ENCODE results near the gene SIAH3. TPM values are rescaled to one million over a fixed set of nuclear protein-coding genes. Genes with fewer than 3 reads are reported as not detected.
A peak's percentile ranks its signal among the peaks of the same experiment; 100 is the strongest.
"Not testable (repeated sequence)": the region's sequence is repeated elsewhere in the genome, so short reads cannot be mapped to it uniquely, and the experiment has no call there.

SIAH3 gene
- polyA plus RNA-seq, 1 experiment: not detected

DNA sequence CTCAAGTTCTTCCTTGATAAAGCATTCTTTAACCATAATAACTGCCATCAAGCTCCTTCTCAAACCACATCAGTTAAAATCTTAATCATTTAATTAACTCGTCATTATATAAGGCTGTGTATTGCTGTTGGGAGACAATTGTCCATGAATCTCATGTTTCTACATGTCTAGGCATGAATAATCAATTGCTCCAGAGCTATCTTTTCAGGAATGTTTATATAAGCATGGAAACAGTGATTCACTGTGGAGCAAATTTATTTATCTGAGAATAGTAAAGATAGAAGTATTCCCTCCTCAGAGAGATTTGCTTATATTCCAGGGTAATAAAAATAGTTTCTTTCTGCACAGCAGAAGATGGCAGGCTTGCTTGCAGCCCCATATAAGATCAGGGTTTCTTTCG, 78.3 kb downstream of the SIAH3 start:
- TF ChIP-seq, protein P1, sequence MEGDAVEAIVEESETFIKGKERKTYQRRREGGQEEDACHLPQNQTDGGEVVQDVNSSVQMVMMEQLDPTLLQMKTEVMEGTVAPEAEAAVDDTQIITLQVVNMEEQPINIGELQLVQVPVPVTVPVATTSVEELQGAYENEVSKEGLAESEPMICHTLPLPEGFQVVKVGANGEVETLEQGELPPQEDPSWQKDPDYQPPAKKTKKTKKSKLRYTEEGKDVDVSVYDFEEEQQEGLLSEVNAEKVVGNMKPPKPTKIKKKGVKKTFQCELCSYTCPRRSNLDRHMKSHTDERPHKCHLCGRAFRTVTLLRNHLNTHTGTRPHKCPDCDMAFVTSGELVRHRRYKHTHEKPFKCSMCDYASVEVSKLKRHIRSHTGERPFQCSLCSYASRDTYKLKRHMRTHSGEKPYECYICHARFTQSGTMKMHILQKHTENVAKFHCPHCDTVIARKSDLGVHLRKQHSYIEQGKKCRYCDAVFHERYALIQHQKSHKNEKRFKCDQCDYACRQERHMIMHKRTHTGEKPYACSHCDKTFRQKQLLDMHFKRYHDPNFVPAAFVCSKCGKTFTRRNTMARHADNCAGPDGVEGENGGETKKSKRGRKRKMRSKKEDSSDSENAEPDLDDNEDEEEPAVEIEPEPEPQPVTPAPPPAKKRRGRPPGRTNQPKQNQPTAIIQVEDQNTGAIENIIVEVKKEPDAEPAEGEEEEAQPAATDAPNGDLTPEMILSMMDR (IDR thresholded peaks at IDR 0.05; ENCODE audit: insufficient read depth, low read depth, low read length): no peak
- POLR2A ChIA-PET: no interaction called here
- CTCF ChIA-PET: no interaction called here
- peak; percentile 1 for DNase-seq (ENCODE audit: low read depth)
- no peaks in the 10 kb centered on the region for H3K36me3 ChIP-seq (ENCODE audit: control insufficient read depth, insufficient read depth, low read length)
- no peaks in the 10 kb centered on the region for H3K27me3 ChIP-seq (ENCODE audit: control insufficient read depth, insufficient read depth, low read length)
- no peak overlapping the region for H3K4me3 ChIP-seq (ENCODE audit: low read depth, low read length)

DNA sequence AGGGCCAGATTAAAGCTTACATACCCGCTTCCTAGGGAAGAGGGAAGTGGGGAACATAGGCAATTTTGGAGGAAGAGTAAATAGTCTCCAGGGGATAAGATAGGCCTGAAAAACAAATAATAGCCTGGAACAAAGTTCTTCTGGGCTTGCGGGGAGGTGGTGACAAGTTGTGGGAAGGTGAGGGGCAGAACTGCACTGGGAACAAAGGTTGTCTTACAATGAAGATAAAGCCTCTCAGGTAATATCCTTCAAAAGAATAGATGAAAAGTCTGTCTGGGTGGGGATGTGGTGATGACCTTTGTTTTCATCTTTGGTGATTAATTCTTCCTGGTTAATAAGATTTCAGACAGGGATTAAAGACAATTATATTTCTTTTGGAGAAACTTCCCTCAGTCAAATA, 80.7 kb downstream of the SIAH3 start:
- ChIA-PET CTCF (interaction anchor here (0.6 kb wide), 1 partner anchor 148 kb away, joined by 5 read pairs; no protein-coding TSS in a partner anchor), POLR2A (no interaction called here)
- DNase-seq (ENCODE audit: low read depth): no peak
- TF ChIP-seq, protein P1 (IDR thresholded peaks at IDR 0.05; ENCODE audit: insufficient read depth, low read depth, low read length): no peak
- H3K36me3 ChIP-seq (ENCODE audit: control insufficient read depth, insufficient read depth, low read length): no peaks in the 10 kb centered on the region
- no peak overlapping the region for H3K4me3 ChIP-seq (ENCODE audit: low read depth, low read length)
- no peaks in the 10 kb centered on the region for H3K27me3 ChIP-seq (ENCODE audit: control insufficient read depth, insufficient read depth, low read length)

DNA sequence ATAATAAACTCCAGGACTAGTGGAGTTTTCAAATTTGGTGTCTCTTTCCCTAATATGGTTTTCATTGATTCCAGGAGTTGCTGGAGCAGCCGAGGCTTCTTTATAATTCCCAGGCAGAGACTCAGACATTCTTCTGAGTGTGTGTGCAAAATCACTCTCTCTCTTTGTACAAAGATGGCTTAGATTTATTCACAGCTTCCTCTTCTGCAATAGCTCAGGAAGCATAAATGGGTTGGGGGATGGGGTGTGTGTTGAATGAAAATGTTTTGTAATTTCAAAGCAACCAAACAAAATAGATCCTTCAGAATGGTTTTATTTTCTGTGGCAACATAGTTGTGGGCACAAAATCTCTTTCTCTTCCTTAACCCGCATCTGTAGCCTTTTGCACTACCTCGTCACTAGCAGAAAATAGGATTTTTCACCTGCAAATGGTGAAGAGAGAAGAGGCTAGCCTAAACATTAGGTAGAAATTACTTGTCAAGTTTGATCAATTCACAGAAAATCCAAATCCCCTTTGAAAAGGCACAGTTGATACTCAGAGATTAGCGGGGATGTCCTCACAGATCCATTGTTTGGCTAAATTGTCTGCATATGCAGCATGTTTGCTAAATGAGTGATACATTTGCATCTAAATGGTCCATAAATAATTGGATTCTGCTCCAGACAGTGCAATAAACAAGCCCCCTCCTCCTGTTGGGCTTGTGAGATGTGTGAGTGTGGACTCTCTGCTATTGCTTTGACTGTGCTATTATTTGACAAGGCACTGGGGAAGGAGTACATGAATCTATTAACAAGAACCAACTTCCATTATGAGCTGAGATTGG, 82.7 kb downstream of the SIAH3 start:
- ChIA-PET POLR2A (no interaction called here), CTCF (no interaction called here)
- DNase-seq (ENCODE audit: low read depth): no peak
- Histone ChIP-seq H3K4me3 (ENCODE audit: low read depth, low read length) (no peak overlapping the region), H3K36me3 (ENCODE audit: control insufficient read depth, insufficient read depth, low read length) (no peaks in the 10 kb centered on the region), H3K27me3 (ENCODE audit: control insufficient read depth, insufficient read depth, low read length) (no peaks in the 10 kb centered on the region)
- TF ChIP-seq, protein P1 (IDR thresholded peaks at IDR 0.05; ENCODE audit: insufficient read depth, low read depth, low read length): no peak

DNA sequence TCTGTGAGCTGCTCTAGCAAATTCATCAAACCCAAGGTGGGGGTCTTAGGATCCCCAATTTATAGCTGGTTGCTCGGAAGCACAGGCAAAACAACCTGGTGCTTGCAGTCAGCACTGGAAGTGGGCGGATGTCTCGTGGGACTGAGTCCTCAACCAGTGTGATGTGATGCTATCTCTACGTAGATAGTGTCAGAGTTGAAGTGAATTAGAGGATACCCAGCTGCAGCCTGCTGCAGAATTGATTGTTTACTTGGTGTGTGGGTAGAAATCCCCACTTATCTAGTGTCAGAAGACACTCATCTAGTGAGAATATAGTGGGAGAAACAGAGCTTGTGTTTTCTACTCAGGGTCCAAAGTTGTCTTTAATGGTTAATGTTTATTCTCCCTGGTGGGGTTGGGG, 86.1 kb downstream of the SIAH3 start:
- CTCF ChIA-PET: interaction anchor here (1.0 kb wide), 1 partner anchor 9 kb away, joined by 3 read pairs; no protein-coding TSS in a partner anchor
- POLR2A ChIA-PET: no interaction called here

DNA sequence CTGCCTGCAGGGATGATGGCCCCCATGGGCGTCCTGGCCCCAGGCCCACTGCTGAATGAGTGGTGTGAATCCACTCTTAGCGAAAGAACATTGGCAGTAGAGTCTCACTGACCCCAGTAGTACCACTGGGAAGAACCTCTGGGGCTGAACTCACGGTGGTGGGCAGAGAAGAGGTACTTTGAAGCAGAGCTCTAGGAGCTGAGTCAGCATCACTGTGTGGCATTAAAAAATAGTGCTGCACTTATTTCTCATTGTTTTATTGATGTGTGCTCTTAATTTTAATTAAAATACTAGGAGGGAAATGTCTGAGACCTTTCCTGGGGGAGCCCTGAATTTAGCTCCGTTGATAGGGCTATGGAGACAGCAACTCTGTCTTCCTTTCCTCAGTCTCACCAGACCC, 88.1 kb downstream of the SIAH3 start:
- CTCF ChIA-PET: interaction anchor here (0.8 to 1.2 kb wide), 3 partner anchors 16 to 79 kb away, joined by 3 read pairs; no protein-coding TSS in a partner anchor
- Histone ChIP-seq H3K36me3 (ENCODE audit: control insufficient read depth, insufficient read depth, low read length) (no peaks in the 10 kb centered on the region), H3K4me3 (ENCODE audit: low read depth, low read length) (no peak overlapping the region), H3K27me3 (ENCODE audit: control insufficient read depth, insufficient read depth, low read length) (no peaks in the 10 kb centered on the region)
- TF ChIP-seq, protein P1 (IDR thresholded peaks at IDR 0.05; ENCODE audit: insufficient read depth, low read depth, low read length): no peak
- no peak for DNase-seq (ENCODE audit: low read depth)
- POLR2A ChIA-PET: no interaction called here

More for the DNA sequence above, 86.1 kb downstream of the SIAH3 start:
- DNase-seq (ENCODE audit: low read depth): no peak
- Histone ChIP-seq H3K27me3 (ENCODE audit: control insufficient read depth, insufficient read depth, low read length) (no peaks in the 10 kb centered on the region), H3K36me3 (ENCODE audit: control insufficient read depth, insufficient read depth, low read length) (no peaks in the 10 kb centered on the region), H3K4me3 (ENCODE audit: low read depth, low read length) (no peak overlapping the region)
- TF ChIP-seq, protein P1 (IDR thresholded peaks at IDR 0.05; ENCODE audit: insufficient read depth, low read depth, low read length): no peak

DNA sequence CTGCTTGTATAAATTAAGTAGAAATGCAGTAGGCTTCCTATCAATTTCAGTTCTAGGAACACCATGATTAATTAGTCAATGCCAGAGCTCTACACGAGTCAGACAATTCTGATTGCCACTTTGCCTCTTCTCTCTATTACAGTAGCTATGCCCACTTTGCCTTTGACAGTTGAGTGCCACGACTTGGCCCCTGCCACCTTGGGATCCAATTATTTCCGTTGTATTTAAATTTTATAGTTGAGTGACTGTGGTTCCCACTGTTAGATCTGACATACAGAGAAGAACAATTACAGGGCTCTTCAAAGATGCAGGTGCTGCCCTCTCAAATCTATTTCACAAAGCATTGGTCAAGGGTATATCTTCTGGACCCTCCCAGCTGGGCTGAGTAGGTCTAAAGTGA, 94.0 kb downstream of the SIAH3 start:
- H3K27me3 ChIP-seq (ENCODE audit: control insufficient read depth, insufficient read depth, low read length); DNase-seq (ENCODE audit: low read depth); H3K4me3 ChIP-seq (ENCODE audit: low read depth, low read length); H3K36me3 ChIP-seq (ENCODE audit: control insufficient read depth, insufficient read depth, low read length); CTCF ChIA-PET; POLR2A ChIA-PET: not testable (repeated sequence)

DNA sequence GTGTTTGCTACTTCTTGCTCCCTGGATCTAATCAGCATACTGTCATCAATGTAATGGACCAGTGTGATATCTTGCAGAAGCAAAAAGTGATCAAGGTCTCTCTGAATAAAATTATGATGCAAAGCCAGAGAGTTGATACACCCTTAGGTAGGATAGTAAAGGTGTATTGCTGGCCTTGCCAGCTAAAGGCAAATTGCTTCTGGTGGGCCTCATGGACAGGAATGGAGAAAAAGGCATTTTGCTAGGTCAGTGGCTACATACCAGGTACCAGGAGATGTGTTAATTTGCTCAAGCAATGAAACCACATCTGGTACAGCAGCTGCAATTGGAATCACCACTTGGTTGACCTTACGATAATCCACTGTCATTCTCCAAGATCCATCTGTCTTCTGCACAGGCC, 95.1 kb downstream of the SIAH3 start:
- POLR2A ChIA-PET: not testable (repeated sequence)

More for the DNA sequence above, 95.1 kb downstream of the SIAH3 start:
- DNase-seq (ENCODE audit: low read depth); H3K27me3 ChIP-seq (ENCODE audit: control insufficient read depth, insufficient read depth, low read length); H3K4me3 ChIP-seq (ENCODE audit: low read depth, low read length); H3K36me3 ChIP-seq (ENCODE audit: control insufficient read depth, insufficient read depth, low read length): not testable (repeated sequence)
- CTCF ChIA-PET: interaction anchor here (0.8 kb wide), 1 partner anchor 8 kb away, joined by 3 read pairs; no protein-coding TSS in a partner anchor

All from BJ (cell line).